ENCODE results near the gene CNPY4. TPM values are rescaled to one million over a fixed set of nuclear protein-coding genes. Genes with fewer than 3 reads are reported as not detected.
A peak's percentile ranks its signal among the peaks of the same experiment; 100 is the strongest.

Gene CNPY4
- total RNA-seq, 1 experiment from 2014 or later: 12.2 TPM

- Histone ChIP-seq H3K27me3 (ENCODE audit: control insufficient read depth, insufficient read depth, low read length) (no peaks in the 10 kb centered on the region), H3K4me3 (ENCODE audit: insufficient read depth, low read depth, low read length) (peak overlapping the region; percentile 94)
- DNase-seq: no peak
Observed at GRCh38 chr7:100088095-100088620, 31.3 kb upstream of the CNPY4 start.

GRCh38 chr7:100088621-100089457 lies 30.6 kb upstream of the CNPY4 start, which contains the start of gene COPS6:
COPS6 (plus strand) TSS chr7:100088969; CDS start chr7:100088991, 22 bp downstream.
- Histone ChIP-seq H3K27me3 (ENCODE audit: control insufficient read depth, insufficient read depth, low read length) (no peaks in the 10 kb centered on the region), H3K36me3 (replicated peaks; ENCODE audit: control insufficient read depth, insufficient read depth, low read length) (peaks cover 28% of the 10 kb centered on the region), H3K4me3 (ENCODE audit: insufficient read depth, low read depth, low read length) (peak within 1 kb of the TSS; percentile 94)
- DNase-seq: peak; percentile 95

More at GRCh38 chr7:100088095-100088620, 31.3 kb upstream of the CNPY4 start:
- peaks cover 21% of the 10 kb centered on the region for H3K36me3 ChIP-seq (replicated peaks; ENCODE audit: control insufficient read depth, insufficient read depth, low read length)

- DNase-seq: peak; percentile 6
- Histone ChIP-seq H3K36me3 (replicated peaks; ENCODE audit: control insufficient read depth, insufficient read depth, low read length) (peaks cover 35% of the 10 kb centered on the region), H3K4me3 (ENCODE audit: insufficient read depth, low read depth, low read length) (peak overlapping the region; percentile 94), H3K27me3 (ENCODE audit: control insufficient read depth, insufficient read depth, low read length) (no peaks in the 10 kb centered on the region)
Observed at GRCh38 chr7:100089458-100090196, 29.8 kb upstream of the CNPY4 start.

GRCh38 chr7:100090527-100091410 lies 28.7 kb upstream of the CNPY4 start:
- no peaks in the 10 kb centered on the region for H3K27me3 ChIP-seq (ENCODE audit: control insufficient read depth, insufficient read depth, low read length)
- H3K36me3 ChIP-seq (replicated peaks; ENCODE audit: control insufficient read depth, insufficient read depth, low read length): peaks cover 45% of the 10 kb centered on the region
- no peak for DNase-seq
- H3K4me3 ChIP-seq (ENCODE audit: insufficient read depth, low read depth, low read length): no peak overlapping the region

- peak; percentile 64 for DNase-seq
- H3K4me3 ChIP-seq (ENCODE audit: insufficient read depth, low read depth, low read length): no peak overlapping the region
- no peaks in the 10 kb centered on the region for H3K27me3 ChIP-seq (ENCODE audit: control insufficient read depth, insufficient read depth, low read length)
- H3K36me3 ChIP-seq (replicated peaks; ENCODE audit: control insufficient read depth, insufficient read depth, low read length): peaks cover 50% of the 10 kb centered on the region
Observed at GRCh38 chr7:100091411-100092181, 27.8 kb upstream of the CNPY4 start.

GRCh38 chr7:100093054-100093453 lies 26.4 kb upstream of the CNPY4 start:
- Histone ChIP-seq H3K36me3 (replicated peaks; ENCODE audit: control insufficient read depth, insufficient read depth, low read length) (peaks cover 62% of the 10 kb centered on the region), H3K4me3 (ENCODE audit: insufficient read depth, low read depth, low read length) (no peak overlapping the region), H3K27me3 (ENCODE audit: control insufficient read depth, insufficient read depth, low read length) (no peaks in the 10 kb centered on the region)
- DNase-seq: peak; percentile 13

- Histone ChIP-seq H3K4me3 (ENCODE audit: insufficient read depth, low read depth, low read length) (no peak overlapping the region), H3K36me3 (replicated peaks; ENCODE audit: control insufficient read depth, insufficient read depth, low read length) (peaks cover 66% of the 10 kb centered on the region), H3K27me3 (ENCODE audit: control insufficient read depth, insufficient read depth, low read length) (no peaks in the 10 kb centered on the region)
- peak; percentile 26 for DNase-seq
Observed at GRCh38 chr7:100093498-100093897, 25.9 kb upstream of the CNPY4 start.

- Histone ChIP-seq H3K27me3 (ENCODE audit: control insufficient read depth, insufficient read depth, low read length) (no peaks in the 10 kb centered on the region), H3K36me3 (replicated peaks; ENCODE audit: control insufficient read depth, insufficient read depth, low read length) (peaks cover 72% of the 10 kb centered on the region), H3K4me3 (ENCODE audit: insufficient read depth, low read depth, low read length) (no peak overlapping the region)
- DNase-seq: peak; percentile 21
Observed at GRCh38 chr7:100093925-100094486, 25.4 kb upstream of the CNPY4 start.

GRCh38 chr7:100095289-100095688 lies 24.1 kb upstream of the CNPY4 start:
- Histone ChIP-seq H3K27me3 (ENCODE audit: control insufficient read depth, insufficient read depth, low read length) (no peaks in the 10 kb centered on the region), H3K36me3 (replicated peaks; ENCODE audit: control insufficient read depth, insufficient read depth, low read length) (peaks cover 80% of the 10 kb centered on the region), H3K4me3 (ENCODE audit: insufficient read depth, low read depth, low read length) (no peak overlapping the region)
- DNase-seq: peak; percentile 20

- H3K4me3 ChIP-seq (ENCODE audit: insufficient read depth, low read depth, low read length): no peak overlapping the region
- H3K36me3 ChIP-seq (replicated peaks; ENCODE audit: control insufficient read depth, insufficient read depth, low read length): peaks cover 77% of the 10 kb centered on the region
- H3K27me3 ChIP-seq (ENCODE audit: control insufficient read depth, insufficient read depth, low read length): no peaks in the 10 kb centered on the region
- peak; percentile 23 for DNase-seq
Observed at GRCh38 chr7:100095704-100096103, 23.7 kb upstream of the CNPY4 start.

GRCh38 chr7:100098913-100099312 lies 20.5 kb upstream of the CNPY4 start:
- H3K27me3 ChIP-seq (ENCODE audit: control insufficient read depth, insufficient read depth, low read length): no peaks in the 10 kb centered on the region
- no peak for DNase-seq
- H3K36me3 ChIP-seq (replicated peaks; ENCODE audit: control insufficient read depth, insufficient read depth, low read length): peaks cover 52% of the 10 kb centered on the region
- H3K4me3 ChIP-seq (ENCODE audit: insufficient read depth, low read depth, low read length): no peak overlapping the region

GRCh38 chr7:100099452-100099851 lies 20.0 kb upstream of the CNPY4 start:
- peaks cover 47% of the 10 kb centered on the region for H3K36me3 ChIP-seq (replicated peaks; ENCODE audit: control insufficient read depth, insufficient read depth, low read length)
- peak; percentile 17 for DNase-seq
- peak overlapping the region; percentile 99 for H3K4me3 ChIP-seq (ENCODE audit: insufficient read depth, low read depth, low read length)
- no peaks in the 10 kb centered on the region for H3K27me3 ChIP-seq (ENCODE audit: control insufficient read depth, insufficient read depth, low read length)

GRCh38 chr7:100100420-100101015 lies 18.9 kb upstream of the CNPY4 start:
- no peaks in the 10 kb centered on the region for H3K27me3 ChIP-seq (ENCODE audit: control insufficient read depth, insufficient read depth, low read length)
- peaks cover 38% of the 10 kb centered on the region for H3K36me3 ChIP-seq (replicated peaks; ENCODE audit: control insufficient read depth, insufficient read depth, low read length)
- peak; percentile 98 for DNase-seq
- peak overlapping the region; percentile 99 for H3K4me3 ChIP-seq (ENCODE audit: insufficient read depth, low read depth, low read length)

Measured in H7 (cell line).